GM13977 (cell line): ENCODE measurements around the gene CACNA1S.

Experiments used
- DNase-seq: peaks from one replicate; pipeline ENCODE4 v3.0.0; 2012; ENCODE audit warnings: low spot score
- in situ Hi-C: fragments of 300-500 bp; cut with MboI; formaldehyde crosslinking; loops from one replicate; pipeline ENCODE4 v1.12.0; 2022; ENCODE audit warnings: low sequenced_read_pairs, low pct_unique_long_range_greater_than_20kb, mixed read lengths, inconsistent platforms; ENCODE audit not compliant: unreplicated experiment
- TF ChIP-seq, protein P1 (sequence below): IDR thresholded peaks from 2 replicates; pipeline ENCODE4 v1.5.1; 2012; ENCODE audit warnings: mild to moderate bottlenecking, control low read depth; ENCODE audit not compliant: insufficient read depth; ENCODE audit errors: extremely low read depth, missing control alignments

The CACNA1S gene

GRCh38 chr1:201072149-201072548 lies 40.1 kb downstream of the CACNA1S start:
- no peak for DNase-seq
- in situ Hi-C loops = no loop called here

GRCh38 chr1:201069636-201070035 lies 42.6 kb downstream of the CACNA1S start:
- TF ChIP-seq, protein P1, sequence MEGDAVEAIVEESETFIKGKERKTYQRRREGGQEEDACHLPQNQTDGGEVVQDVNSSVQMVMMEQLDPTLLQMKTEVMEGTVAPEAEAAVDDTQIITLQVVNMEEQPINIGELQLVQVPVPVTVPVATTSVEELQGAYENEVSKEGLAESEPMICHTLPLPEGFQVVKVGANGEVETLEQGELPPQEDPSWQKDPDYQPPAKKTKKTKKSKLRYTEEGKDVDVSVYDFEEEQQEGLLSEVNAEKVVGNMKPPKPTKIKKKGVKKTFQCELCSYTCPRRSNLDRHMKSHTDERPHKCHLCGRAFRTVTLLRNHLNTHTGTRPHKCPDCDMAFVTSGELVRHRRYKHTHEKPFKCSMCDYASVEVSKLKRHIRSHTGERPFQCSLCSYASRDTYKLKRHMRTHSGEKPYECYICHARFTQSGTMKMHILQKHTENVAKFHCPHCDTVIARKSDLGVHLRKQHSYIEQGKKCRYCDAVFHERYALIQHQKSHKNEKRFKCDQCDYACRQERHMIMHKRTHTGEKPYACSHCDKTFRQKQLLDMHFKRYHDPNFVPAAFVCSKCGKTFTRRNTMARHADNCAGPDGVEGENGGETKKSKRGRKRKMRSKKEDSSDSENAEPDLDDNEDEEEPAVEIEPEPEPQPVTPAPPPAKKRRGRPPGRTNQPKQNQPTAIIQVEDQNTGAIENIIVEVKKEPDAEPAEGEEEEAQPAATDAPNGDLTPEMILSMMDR = no peak
- DNase-seq = no peak
- in situ Hi-C loops = no loop called here

More at GRCh38 chr1:201072149-201072548, 40.1 kb downstream of the CACNA1S start:
- TF ChIP-seq, protein P1 = no peak

GRCh38 chr1:201068976-201069375 lies 43.2 kb downstream of the CACNA1S start:
- in situ Hi-C loops = no loop called here
- TF ChIP-seq, protein P1 = no peak
- no peak for DNase-seq

DNA sequence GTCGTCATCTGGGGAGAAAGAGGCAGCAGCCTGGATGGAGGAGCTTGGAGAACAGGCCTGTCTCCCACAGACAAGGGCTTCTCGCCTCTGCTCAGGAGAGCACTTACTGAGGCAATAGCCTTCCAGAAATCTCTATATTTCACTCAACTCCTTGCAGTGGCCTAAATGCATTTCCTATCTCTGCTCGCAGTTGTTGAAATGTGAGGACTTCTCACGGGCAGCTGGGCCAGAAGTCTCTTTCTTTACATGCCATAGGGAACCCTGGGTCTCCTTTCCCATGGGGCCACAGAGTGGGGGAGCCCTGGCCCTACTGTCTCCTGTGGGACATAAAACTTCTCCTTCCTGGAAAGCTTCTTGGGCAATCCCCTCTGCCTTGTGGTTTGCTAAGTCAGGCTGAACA lies 45.2 kb downstream of the CACNA1S start:
- no peak for DNase-seq
- in situ Hi-C loops = no loop called here
- TF ChIP-seq, protein P1 = no peak

DNA sequence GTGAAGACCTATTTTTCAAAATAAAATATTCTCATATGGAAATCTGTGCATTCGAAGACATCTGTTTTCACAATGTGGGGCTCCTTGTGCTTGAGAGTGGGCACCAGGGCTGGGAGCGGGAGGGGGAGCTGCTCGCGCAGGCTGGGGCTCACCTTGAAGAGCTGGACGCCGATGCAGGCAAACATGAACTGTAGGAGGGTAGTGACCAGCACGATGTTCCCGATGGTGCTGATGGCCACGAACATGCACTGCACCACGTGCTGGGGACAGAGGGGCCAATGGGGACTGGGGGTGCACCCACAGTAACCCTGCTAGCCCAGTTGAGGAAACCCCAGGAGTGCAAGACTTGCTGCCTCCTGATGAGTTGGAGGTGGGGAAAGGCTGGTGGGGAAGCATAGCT lies 46.5 kb downstream of the CACNA1S start:
- TF ChIP-seq, protein P1 = no peak
- DNase-seq = no peak
- in situ Hi-C loops = no loop called here

DNA sequence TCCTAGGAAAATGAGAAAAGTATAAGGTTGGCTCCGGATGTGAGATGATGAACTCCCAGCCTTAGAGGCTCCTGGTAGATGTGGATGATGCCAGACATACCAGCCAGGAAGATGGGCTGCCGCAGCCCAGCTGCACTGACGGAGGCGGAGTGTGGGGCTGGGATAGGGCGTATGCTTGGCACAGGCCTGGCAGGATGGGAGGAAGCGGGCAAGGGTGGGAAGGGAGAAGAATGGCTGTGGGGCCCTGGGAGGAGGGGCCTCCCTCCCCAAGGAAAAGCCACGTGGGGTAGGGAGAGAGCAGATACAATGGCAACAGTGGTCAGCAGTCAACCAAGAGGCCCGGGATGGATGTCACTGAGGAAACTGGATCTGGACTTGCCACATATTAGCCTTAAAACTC lies 47.4 kb downstream of the CACNA1S start:
- no peak for DNase-seq
- in situ Hi-C loops = no loop called here
- TF ChIP-seq, protein P1 = no peak

- DNase-seq = no peak
- TF ChIP-seq, protein P1 = no peak
- in situ Hi-C loops = no loop called here
Measured at GRCh38 chr1:201063145-201063544, 49.1 kb downstream of the CACNA1S start.
